ENCODE measurements around the gene KIF6.

- TF ChIP-seq, protein P1, sequence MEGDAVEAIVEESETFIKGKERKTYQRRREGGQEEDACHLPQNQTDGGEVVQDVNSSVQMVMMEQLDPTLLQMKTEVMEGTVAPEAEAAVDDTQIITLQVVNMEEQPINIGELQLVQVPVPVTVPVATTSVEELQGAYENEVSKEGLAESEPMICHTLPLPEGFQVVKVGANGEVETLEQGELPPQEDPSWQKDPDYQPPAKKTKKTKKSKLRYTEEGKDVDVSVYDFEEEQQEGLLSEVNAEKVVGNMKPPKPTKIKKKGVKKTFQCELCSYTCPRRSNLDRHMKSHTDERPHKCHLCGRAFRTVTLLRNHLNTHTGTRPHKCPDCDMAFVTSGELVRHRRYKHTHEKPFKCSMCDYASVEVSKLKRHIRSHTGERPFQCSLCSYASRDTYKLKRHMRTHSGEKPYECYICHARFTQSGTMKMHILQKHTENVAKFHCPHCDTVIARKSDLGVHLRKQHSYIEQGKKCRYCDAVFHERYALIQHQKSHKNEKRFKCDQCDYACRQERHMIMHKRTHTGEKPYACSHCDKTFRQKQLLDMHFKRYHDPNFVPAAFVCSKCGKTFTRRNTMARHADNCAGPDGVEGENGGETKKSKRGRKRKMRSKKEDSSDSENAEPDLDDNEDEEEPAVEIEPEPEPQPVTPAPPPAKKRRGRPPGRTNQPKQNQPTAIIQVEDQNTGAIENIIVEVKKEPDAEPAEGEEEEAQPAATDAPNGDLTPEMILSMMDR (IDR thresholded peaks at IDR 0.05; ENCODE audit: low read length), result no peak
- TF ChIP-seq EZH2 (IDR thresholded peaks at IDR 0.05; ENCODE audit: borderline replicate concordance, low read length), result no peak
Observed at GRCh38 chr6:39425346-39426072, 299.7 kb downstream of the KIF6 start.

All from OCI-LY1 (cell line).